ENCODE results near the gene LRRC52.

The LRRC52 gene

GRCh38 chr1:165543532-165544438, at the start of gene LRRC52:
Gene LRRC52 (plus strand): TSS chr1:165544000. CDS start chr1:165544297, 297 bp downstream.
- Histone ChIP-seq H3K9me3 (ENCODE audit: insufficient read depth, low read length) (no peaks in the 10 kb centered on the region), H3K9me2 (replicated peaks; ENCODE audit: insufficient read depth, low read length) (no peaks in the 10 kb centered on the region), H3K4me3 (ENCODE audit: insufficient read depth, low read length, poor library complexity, severe bottlenecking) (no peak within 1 kb of the TSS), H3K36me3 (ENCODE audit: low read length) (no peaks in the 10 kb centered on the region), H4K20me1 (ENCODE audit: low read depth, low read length) (no peaks in the 10 kb centered on the region), H3F3A (ENCODE audit: insufficient read depth) (no peaks in the 10 kb centered on the region), H2AFZ (ENCODE audit: low read depth, low read length, severe bottlenecking) (no peak within 1 kb of the TSS), H3K4me2 (ENCODE audit: low read depth, low read length, poor library complexity, severe bottlenecking) (no peak within 1 kb of the TSS), H3K27ac (ENCODE audit: low read depth, low read length) (no peak within 1 kb of the TSS), H3K79me2 (ENCODE audit: insufficient read depth, low read length) (no peaks in the 10 kb centered on the region), H3K9ac (ENCODE audit: low read length) (no peak within 1 kb of the TSS), H3K27me3 (ENCODE audit: low read length) (no peaks in the 10 kb centered on the region)
- TF ChIP-seq CTCF (IDR thresholded peaks at IDR 0.05; ENCODE audit: insufficient read depth, low read length, poor library complexity, severe bottlenecking) (no peak), EZH2phosphoT487 (conservative IDR thresholded peaks at IDR 0.05; ENCODE audit: low read length) (no peak)

- H3K9me2 ChIP-seq (replicated peaks; ENCODE audit: insufficient read depth, low read length): no peaks in the 10 kb centered on the region
- H3K27ac ChIP-seq (ENCODE audit: low read depth, low read length): no peak overlapping the region
- no peaks in the 10 kb centered on the region for H3K9me3 ChIP-seq (ENCODE audit: insufficient read depth, low read length)
- no peaks in the 10 kb centered on the region for H3F3A ChIP-seq (ENCODE audit: insufficient read depth)
- no peaks in the 10 kb centered on the region for H3K27me3 ChIP-seq (ENCODE audit: low read length)
- H3K79me2 ChIP-seq (ENCODE audit: insufficient read depth, low read length): no peaks in the 10 kb centered on the region
- H3K4me3 ChIP-seq (ENCODE audit: insufficient read depth, low read length, poor library complexity, severe bottlenecking): no peak overlapping the region
- no peaks in the 10 kb centered on the region for H3K36me3 ChIP-seq (ENCODE audit: low read length)
- TF ChIP-seq CTCF (IDR thresholded peaks at IDR 0.05; ENCODE audit: insufficient read depth, low read length, poor library complexity, severe bottlenecking) (no peak), EZH2phosphoT487 (conservative IDR thresholded peaks at IDR 0.05; ENCODE audit: low read length) (no peak)
- H2AFZ ChIP-seq (ENCODE audit: low read depth, low read length, severe bottlenecking): no peak overlapping the region
- H4K20me1 ChIP-seq (ENCODE audit: low read depth, low read length): no peaks in the 10 kb centered on the region
- no peak overlapping the region for H3K4me2 ChIP-seq (ENCODE audit: low read depth, low read length, poor library complexity, severe bottlenecking)
- no peak overlapping the region for H3K9ac ChIP-seq (ENCODE audit: low read length)
These were observed 48.6 kb upstream of the LRRC52 start for GRCh38 chr1:165494949-165495857.

- no peak overlapping the region for H3K27ac ChIP-seq (ENCODE audit: low read depth, low read length)
- H3K9me3 ChIP-seq (ENCODE audit: insufficient read depth, low read length): no peaks in the 10 kb centered on the region
- TF ChIP-seq CTCF (IDR thresholded peaks at IDR 0.05; ENCODE audit: insufficient read depth, low read length, poor library complexity, severe bottlenecking): no peak
- TF ChIP-seq EZH2phosphoT487 (conservative IDR thresholded peaks at IDR 0.05; ENCODE audit: low read length): no peak
- no peaks in the 10 kb centered on the region for H4K20me1 ChIP-seq (ENCODE audit: low read depth, low read length)
- H3K4me2 ChIP-seq (ENCODE audit: low read depth, low read length, poor library complexity, severe bottlenecking): no peak overlapping the region
- H3K79me2 ChIP-seq (ENCODE audit: insufficient read depth, low read length): no peaks in the 10 kb centered on the region
- no peak overlapping the region for H3K4me3 ChIP-seq (ENCODE audit: insufficient read depth, low read length, poor library complexity, severe bottlenecking)
- no peaks in the 10 kb centered on the region for H3F3A ChIP-seq (ENCODE audit: insufficient read depth)
- H3K9ac ChIP-seq (ENCODE audit: low read length): no peak overlapping the region
- no peaks in the 10 kb centered on the region for H3K36me3 ChIP-seq (ENCODE audit: low read length)
- H2AFZ ChIP-seq (ENCODE audit: low read depth, low read length, severe bottlenecking): no peak overlapping the region
- no peaks in the 10 kb centered on the region for H3K9me2 ChIP-seq (replicated peaks; ENCODE audit: insufficient read depth, low read length)
- H3K27me3 ChIP-seq (ENCODE audit: low read length): no peaks in the 10 kb centered on the region
These were observed 48.0 kb upstream of the LRRC52 start for GRCh38 chr1:165495858-165496205.
